Measurements from ENCODE around the gene TTYH3. TPM values are rescaled to one million over a fixed set of nuclear protein-coding genes. Genes with fewer than 3 reads are reported as not detected.
"Not testable (repeated sequence)": the region's sequence is repeated elsewhere in the genome, so short reads cannot be mapped to it uniquely, and the experiment has no call there.

The TTYH3 gene
- total RNA-seq, 1 donor from 2014 or later: 48.0 TPM

DNA sequence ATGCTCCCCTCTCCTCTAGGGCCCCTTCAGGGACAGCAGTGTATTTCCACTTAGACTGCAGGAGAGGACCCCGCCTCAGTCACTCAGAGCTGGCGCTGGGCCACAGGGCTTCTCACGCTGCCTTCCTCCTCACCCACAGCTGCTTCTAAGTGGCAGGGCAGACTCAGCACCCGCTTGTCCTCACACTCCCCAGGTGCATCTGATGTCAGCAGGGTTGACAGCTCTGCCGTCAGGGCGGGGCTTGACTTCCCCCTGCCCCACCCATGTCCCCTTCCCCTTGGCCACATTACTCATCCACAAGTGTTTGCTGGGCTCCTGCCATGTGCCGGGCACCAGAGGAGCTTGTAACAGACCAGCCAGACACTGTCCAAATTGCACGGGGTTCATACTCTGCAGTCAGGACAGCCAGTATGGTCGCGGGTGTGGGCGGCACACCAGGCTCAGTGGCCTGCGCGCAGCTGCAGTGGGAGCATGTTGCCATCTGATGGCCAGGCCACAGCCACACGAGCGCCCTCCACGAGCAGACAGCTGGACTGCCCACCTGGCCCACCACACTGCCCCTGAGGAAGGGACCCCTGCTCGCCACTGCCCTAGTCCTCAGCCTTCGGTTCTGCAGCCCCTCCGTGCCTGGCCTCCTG, 29.3 kb upstream of the TTYH3 start:
- no peak for DNase-seq (ENCODE audit: low read depth in 2 of 2)

DNA sequence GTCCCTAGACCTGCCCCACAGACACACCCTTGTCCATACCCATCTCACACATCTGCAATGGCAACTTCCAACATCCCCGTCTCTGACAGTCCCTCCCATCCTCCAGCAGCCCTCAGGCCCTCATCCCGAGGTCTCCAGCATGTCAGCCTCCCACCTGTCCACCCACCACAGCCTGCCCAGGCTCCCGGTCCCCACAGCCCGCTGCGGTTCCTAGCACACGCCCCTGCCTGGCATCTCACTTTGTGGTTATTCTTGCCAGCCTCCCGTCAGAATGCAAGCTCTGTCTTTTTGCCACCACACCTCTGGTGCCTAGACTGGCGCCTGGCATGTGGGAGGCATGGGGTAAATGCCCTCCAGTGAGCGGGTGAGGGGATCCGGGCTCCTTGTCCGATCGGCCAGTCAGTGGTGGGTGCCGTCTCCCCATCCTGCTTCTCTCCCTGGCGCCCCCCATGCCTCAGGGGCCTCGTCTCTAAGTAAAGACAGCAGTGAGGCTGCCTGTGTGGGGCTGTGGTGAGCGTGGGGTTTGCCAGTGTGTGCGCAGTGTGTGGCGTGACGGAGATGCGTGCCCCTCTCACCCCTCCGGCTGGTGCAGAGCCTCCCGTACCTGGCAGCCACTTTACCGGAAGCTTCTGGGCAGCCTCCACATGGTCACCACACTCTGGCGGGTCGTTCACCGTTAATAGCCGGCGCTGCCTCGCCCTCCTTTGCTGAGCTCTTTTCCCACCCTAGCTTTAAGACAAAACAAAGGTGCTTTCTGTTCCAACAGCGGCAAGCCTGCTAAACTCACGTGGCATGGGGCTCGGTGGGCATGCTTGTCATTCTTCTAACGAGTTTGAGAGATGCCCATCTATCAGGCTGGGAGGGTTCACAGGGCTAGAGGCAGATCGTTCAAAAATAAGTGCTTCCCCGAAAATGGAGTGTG, 28.5 kb upstream of the TTYH3 start:
- no peak for DNase-seq (ENCODE audit: low read depth in 2 of 2)

DNA sequence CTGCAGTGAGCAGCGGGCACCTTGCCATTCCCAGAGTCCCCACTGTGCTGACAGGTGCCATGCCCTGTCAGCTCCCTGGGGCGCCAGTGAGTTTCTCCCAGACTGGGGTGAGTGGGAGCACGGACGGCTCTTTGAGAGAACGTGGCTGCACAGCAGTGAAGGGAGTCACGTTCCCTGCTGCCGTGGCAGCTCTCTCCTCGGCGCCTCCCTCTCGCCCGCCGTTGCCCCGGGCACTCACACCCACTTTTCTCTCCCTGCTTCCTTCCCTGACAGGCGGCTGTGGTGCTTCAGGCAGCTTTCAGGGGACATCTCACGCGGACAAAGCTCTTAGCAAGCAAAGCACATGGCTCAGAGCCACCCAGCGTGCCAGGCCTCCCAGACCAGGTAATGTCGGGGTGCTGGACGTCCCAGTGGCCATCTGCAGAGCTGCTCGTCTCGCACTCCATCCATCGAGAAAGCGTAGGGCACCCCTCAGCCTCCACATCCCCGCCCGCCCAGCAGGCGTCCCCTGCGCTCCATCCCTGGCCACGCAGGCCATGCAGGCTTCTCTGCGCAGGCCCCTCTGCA, 27.1 kb upstream of the TTYH3 start:
- DNase-seq (ENCODE audit: low read depth in 2 of 2): no peak

DNA sequence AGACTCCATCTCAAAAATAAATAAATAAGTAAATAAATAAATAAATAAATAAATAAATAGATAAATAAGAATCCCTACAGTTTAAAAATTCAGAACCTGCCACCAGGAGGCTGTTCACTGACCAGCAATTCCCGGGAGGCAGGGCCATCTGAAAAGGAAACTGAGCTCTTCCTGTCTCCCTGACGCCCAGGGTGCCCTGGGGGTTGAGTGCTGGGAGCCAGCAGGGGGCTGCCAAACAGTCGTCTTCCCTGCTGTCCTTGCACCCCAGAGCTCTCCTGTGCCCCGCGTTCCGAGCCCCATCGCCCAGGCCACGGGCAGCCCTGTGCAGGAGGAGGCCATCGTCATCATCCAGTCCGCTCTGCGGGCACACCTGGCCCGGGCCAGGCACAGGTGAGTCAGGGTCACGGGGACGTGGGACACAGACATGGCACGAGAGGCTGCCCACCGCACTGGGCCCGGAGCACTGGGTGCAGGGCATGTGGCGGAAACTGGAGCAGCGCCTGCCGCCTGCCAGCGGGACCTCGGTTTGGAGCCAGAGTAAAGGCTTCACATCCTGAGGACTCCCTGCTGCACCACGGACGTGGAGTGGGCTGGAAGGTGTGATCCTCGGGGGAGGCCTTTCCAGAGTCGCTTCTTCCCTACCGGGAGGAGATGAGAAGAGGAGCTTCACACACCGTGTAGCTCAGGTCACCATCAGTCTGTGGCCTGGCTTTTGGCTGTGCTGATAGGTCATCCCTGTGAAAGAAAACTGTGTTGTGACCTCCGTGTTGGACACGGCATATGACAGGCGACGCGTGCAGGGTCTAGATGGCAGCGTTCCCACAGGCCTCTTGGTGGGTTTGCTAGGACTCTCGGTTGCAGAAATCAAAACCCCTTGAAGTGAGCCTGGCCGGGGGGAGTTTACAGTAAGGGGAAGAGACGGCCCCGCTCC, 25.9 kb upstream of the TTYH3 start:
- DNase-seq (ENCODE audit: low read depth in 2 of 2): peak in 1 of 2 donors; percentile 35

DNA sequence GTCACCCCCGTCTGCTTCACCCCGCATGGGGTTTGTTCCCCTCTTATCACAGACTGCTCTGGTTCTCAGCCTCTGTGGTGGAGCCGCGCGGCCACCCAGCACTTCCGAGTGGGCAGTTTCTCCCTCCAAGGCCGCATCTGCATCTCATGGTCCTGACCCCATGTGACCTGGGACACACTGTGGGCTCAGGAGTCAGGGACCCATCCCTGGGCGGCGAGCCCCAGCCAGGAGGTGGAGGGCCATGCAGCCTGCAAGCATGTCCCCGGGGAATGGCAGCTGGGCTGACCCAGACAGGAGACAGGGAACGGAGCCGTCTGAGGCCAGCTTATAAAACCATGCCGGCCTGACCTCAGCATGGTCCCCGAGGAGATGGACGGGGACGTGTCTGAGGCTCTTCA, 25.2 kb upstream of the TTYH3 start:
- no peak for DNase-seq (ENCODE audit: low read depth in 2 of 2)

DNA sequence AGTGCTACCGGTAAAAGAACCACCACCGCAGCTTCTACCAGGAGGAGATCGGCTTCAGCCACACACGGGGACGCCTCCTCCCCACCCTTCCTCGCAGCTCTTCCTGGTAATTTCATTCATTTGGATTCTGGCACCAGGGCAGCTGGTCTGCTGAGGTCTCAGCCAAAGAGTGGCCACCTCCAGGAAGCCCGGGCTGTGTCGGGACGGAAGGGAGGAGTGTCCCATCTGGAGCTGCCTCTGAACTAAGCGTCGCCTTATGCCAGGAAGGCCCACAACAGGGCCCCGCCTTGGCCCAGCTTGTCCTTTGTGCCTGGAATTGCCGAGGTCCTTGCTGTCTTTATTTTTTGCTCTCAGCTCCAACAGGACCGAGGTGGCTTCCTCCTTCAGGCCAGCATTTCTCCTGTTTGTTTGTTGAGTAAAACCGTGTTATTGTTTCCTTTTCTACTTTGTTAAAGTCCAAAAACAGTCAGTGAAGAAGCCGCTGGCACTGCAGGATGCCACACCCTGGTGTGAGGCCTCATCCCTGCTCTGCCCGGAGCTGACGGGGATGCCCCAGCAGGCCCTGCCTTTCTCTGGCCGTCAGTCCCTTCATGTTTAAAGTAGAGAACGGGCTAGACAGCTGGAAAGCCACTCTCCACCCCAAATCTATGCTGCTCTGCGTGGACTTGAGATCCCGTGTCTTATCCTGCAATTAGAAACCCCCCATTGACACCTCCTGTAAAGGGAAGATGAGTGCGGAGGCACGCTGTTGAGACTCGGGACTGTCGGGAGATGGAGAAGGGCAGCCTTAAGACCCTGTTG, 24.5 kb upstream of the TTYH3 start:
- DNase-seq (ENCODE audit: low read depth in 2 of 2): peak; percentile 60 to 62

DNA sequence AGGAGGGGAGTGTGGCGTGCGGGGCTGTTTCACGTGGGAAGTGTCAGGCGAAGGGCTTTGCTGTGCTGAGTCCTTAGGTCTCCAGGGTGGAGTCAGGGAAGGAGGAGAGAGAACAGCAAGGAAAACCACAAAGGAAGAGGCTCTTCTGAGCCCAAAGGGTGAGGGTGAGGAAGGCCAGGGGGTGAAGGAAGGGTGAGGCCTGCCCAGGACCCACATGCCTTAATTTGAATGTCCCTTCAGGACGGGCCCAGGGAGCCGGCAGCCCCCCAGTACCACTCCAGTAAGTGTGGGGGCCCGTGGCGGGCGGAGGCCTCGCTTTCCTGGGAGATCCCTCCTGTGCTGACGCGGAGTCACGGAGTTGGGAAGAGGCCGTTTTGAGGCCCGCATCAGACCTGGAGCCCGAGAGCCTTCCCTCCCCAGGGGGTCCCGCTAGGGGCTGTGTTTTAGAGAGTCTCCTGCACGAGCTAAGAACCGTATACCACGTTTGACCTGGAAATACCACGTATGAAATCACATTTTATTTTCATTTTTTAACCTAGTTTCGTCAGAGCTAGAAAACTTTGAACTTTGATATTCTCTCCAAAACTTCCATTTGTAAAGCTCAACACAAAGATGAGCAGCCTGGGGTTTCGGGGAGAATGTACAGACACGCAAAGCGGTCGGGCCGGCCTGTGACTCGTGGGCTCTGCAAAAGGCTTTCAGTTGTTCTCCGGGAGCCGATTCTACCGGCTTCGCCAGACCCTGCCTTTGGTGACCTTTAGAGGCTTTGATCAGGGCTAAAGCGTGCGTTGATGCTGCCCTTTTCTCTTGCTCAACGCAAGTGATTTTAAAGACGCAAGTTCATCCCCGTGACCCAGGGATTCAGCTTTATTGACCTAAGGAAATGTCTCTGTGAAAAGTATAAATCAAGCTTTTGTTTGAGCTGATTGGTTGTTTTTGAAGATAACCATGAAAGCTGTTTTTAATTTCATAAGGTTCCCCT, 23.6 kb upstream of the TTYH3 start:
- DNase-seq (ENCODE audit: low read depth in 2 of 2): no peak

DNA sequence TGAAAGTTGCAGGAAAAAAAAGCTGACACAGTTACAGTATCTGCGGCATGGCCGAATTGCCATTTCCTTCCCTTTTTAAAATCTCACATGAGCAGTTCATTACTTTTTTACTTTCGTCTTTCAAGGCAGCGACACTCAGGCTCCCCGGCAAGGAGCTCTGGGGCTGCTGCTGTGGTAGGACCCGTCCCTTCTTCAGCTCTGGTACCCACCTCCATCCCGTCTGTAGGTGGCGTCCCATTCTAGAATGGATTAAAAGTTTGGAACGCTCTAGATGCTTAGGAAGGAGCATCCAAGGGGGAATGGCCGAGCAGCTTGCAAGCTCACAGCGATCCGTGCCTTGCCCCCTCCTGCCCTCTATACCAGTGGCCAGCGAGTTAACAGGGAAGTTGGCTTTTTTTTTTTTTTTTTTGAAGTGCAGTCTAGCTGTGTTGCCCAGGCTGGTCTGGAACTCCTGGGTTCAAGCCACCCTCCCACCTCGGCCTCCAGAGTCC, 22.8 kb upstream of the TTYH3 start:
- DNase-seq (ENCODE audit: low read depth in 2 of 2): peak; percentile 48 to 78

DNA sequence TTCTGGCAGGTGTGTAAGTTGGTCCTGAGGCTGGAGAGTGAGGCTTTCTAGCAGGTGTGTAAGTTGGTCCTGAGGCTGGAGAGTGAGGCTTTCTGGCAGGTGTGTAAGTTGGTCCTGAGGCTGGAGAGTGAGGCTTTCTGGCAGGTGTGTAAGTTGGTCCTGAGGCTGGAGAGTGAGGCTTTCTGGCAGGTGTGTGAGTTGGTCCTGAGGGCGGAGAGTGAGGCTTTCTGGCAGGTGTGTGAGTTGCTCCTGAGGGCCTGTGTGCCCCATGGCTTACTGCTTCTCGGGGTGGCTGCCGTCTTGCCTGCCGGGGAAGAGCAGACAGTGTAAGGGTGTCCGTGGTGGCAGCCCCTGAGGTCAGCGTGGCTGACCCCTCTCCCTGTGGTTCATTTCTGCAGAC, 22.1 kb upstream of the TTYH3 start:
- DNase-seq (ENCODE audit: low read depth in 2 of 2): not testable (repeated sequence)

DNA sequence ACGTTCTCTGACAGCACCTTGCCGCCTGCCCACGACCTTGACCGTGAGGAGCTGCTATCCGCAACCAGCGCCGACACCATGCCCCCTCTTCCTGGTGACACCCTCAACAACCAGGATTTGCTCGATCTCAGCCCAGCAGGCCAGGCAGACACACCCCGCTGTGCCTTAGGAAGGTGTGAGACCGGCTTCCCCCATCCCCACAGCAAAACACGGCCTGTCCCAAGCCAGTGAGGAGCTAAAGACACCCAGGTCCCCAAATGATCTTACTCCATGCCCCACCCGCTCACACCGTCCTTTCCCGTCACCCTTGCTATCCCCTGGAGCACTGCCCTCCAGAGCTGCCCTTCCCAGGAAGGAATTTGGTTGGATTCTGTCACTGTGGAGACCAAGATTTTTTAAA, 21.3 kb upstream of the TTYH3 start:
- no peak for DNase-seq (ENCODE audit: low read depth in 2 of 2)

DNA sequence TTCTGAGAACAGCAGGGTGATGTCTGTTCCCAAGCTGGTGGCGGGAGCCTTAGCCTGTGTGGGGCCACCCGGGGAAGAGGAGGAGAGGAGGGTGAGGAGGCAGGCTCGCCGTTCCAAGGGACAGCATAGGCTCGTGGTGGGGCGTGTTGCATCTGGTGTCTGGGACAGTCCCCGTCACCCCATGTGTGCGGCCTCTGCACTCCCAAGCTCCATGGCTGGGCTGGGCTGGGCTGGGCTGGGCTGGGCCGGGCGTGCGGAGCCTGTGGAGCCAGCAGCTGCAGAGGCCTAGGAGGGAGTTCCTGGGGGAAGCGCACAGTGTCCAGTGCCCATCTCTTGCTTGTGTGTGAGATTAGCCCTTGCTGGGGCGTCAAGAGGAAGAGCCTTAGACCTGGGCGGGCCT, 20.9 kb upstream of the TTYH3 start:
- no peak for DNase-seq (ENCODE audit: low read depth in 2 of 2)

DNA sequence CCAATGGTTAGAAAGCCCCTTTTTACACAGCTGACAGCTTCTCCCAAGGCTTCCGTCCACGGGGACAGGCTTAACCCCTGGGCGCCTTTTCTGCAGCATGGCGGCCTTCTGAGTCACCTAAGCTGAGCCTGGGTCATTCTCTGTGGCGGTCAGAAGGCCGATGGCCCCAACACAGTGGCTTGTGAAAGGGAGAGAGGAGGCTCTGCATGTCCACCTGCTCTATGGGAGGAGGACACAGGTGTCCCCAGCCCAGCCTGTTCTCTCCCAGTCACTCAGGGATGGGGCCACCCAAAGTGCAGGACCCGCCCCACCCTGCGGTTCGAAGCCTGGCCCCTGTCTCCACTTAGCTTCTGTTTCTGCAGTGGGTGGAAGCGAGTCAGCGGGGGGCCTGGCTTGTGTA, 20.4 kb upstream of the TTYH3 start:
- no peak for DNase-seq (ENCODE audit: low read depth in 2 of 2)

DNA sequence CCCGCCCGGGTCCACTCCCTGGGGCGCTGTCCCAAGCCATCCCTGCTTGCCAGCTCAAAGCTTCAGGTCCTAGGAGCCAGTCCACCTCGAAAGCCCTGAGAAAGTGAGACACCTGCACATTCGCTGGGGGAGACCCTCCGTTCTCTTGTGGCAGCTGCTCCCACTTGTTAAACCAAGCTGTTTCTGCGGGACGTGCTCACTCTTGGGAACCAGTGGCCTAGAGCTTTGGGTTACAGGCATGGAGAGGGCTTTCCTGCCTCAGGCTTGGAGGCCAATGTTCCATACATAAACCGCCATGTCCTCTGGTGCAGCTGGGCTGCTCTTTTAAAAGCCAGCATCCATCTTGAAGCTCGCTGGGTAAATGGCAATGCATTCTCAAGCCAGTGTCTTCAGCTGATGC, 19.9 kb upstream of the TTYH3 start:
- no peak for DNase-seq (ENCODE audit: low read depth in 2 of 2)

DNA sequence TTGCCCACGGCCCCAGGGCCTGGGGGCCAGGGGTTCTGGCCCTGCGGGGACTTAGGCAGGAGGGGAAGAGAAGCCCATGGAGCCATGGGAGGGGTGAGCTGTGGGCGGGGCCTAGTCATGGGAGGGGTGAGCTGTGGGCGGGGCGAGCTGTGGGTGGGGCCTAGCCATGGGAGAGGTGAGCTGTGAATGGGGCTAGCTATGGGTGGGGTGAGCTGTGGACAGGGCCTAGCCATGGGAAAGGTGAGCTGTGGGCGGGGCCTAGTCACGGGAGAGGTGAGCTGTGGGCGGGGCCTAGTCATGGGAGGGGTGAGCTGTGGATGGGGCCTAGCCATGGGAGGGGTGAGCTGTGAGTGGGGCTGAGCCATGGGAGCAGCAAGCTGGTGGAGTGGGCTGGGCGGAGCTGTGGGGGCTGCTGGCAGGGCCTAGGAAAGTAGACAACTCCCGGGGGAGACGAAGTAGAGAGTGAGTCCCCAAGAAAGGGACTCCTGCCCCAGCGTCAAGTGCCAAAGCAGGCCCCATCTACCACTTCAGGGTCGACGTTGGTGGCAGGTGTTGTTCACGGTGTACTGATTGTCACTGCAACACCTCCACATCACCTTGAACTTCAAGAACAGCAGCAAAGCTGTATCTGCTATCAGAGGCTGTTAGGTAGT, 19.2 kb upstream of the TTYH3 start:
- DNase-seq (ENCODE audit: low read depth in 2 of 2): no peak

DNA sequence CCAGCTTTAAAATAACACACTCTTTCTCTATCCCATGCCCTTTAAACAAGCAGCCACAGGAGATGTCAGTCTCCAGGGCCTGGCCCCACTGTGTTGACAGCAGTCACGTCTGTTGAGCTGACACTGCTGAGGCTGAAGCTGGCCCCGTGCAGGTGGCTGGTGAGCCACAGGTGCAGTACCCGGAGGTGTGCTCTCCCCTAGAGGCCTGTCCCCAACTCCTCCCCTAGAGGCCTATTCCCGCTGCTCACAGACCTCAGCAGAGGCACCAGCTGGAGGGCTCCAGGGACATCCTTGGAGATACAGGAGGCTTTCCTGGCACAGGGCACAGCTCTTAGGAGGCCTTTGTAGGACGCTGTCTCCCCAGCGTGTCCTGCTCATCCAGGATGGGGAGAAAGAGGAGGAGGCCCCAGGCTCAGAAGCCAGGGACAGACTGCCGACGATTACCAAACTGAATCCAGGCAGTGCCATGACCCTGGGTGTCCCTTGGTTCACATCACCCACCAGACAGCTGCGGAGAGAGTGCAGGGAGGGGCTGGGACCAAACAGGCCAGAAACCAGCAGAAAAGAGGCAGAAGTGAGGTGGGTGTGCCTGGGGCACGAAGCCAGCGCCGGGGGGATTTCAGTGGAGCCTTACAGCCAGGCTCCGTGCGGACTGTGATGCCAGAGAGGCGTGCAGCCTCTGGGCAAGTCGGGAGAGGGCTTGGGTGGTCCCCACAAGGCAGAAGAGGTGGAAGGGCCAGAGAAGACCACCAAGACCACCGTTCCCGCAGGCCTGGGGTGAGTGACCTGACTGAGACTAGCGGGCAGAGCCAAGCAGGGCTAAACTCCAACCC, 18.5 kb upstream of the TTYH3 start:
- no peak for DNase-seq (ENCODE audit: low read depth in 2 of 2)

DNA sequence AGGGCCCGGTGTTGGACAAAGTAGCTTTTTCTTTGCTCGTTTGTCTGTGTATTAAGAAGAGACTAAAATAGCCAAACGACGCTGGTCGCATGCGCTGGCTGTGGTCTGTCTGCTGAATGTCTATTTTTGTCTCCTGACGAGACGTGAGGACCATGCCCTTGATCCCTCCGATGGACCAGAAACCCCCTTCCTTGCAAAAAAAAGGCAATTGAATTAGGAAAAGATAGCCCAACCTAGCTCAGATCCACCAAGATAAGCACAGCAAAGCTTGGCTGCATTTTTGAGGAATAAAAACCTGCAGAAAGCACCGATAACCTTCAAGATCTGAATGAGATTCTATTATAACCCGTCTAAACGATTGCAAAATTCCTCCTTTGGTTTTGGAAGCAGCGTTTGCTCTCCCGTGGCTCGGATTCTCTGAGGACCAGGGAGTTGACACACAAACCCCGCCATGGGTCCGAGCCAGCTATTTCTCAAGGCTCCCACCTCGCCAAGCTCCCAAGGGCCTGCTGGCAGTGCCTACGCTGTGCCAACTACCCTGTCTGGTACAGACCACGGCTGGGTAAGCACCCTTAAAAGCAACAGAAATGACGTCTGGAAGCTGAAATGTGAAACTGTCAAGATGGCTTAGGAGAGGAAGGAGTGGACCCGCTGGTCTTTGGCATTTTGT, 17.7 kb upstream of the TTYH3 start:
- DNase-seq (ENCODE audit: low read depth in 2 of 2): no peak

DNA sequence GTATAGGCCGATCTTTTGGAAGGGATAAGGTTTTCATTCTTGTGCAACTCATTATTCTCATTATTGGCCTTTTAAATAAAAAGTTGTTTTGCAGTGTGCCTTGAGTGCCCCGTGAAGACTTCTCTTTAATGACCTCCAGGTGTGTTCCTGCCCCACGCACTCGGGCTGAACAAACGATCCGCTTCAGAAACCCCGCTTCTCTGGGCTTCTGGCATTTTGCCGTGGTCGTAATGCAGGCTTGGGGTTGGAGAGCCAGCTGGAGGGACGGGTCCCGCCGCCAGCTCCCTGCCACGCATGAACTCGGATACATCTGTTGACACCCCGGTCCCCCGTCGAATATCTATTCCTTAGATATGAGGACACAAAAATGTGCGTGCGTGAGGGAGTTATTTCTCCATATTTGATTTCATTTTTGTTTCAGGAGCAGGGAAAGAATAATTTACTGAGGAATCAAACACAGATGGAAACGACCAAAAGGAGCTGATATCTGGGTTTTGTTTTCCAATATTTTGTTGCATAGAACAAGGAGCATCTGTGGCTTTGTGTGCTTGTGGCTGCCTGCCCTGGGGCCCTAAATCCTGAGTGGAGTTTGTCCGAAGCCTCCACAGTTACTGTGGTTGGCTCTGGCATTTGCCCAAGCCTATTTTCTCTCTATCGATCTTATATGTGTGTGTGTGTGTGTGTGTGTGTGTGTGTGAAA, 17.0 kb upstream of the TTYH3 start:
- DNase-seq (ENCODE audit: low read depth in 2 of 2): no peak
